SK-N-SH (cell line): Measurements from ENCODE around the gene FBXO21. TPM values are rescaled to one million over a fixed set of nuclear protein-coding genes. Genes with fewer than 3 reads are reported as not detected.

ENCODE experiments used
- CTCF ChIA-PET: fragments of 300-600, 350-600 bp; formaldehyde crosslinking; extraction: SDS; loops from one replicate; lab custom pipeline; 2021; lab: Yijun Ruan, JAX
- POLR2A ChIA-PET: fragments of 350-600 bp; sonication (Branson Sonifier 250); formaldehyde crosslinking; extraction: SDS; loops from one replicate; lab custom pipeline; 2020; ENCODE audit warnings: antibody characterized with exemption, inconsistent platforms; lab: Yijun Ruan, JAX
- DNase-seq: peaks from one replicate; pipeline ENCODE4 v3.0.0; 2012
- H2AFZ ChIP-seq: fragments of 200-600 bp; sonication (generic); 2 replicates; pipeline ENCODE4 v1.8.1; 2016; ENCODE audit warnings: antibody characterized with exemption, mild to moderate bottlenecking, low read depth
- H3F3A ChIP-seq: fragments of 200-600 bp; sonication (generic); replicated peaks from 2 replicates; pipeline ENCODE3; 2016; ENCODE audit warnings: antibody characterized with exemption, mild to moderate bottlenecking; ENCODE audit not compliant: insufficient read depth
- H3K27ac ChIP-seq, 2 experiments: fragments of 200-500 bp in 1 of 2; fragments of 200-600 bp in 1 of 2; sonication (Bioruptor generic) in 1 of 2; sonication (generic), shearing (Covaris generic) in 1 of 2; 2 replicates each; pipeline versions ENCODE4 v1.5.1 to v1.6.1; 2014 to 2016; ENCODE audit warnings: low read depth in 2 of 2, inconsistent platforms in 1 of 2, low read length in 1 of 2, mild to moderate bottlenecking in 1 of 2, mixed read lengths in 1 of 2
- H3K27me3 ChIP-seq: fragments of 200-600 bp; sonication (generic), shearing (Covaris generic); 2 replicates; pipeline ENCODE4 v1.6.1; 2016; ENCODE audit warnings: mixed run types; ENCODE audit not compliant: insufficient read depth
- H3K36me3 ChIP-seq, 2 experiments: fragments of 200-500 bp in 1 of 2; fragments of 200-600 bp in 1 of 2; sonication (Bioruptor generic) in 1 of 2; sonication (generic) in 1 of 2; replicated peaks in 1 of 2; 2 replicates each; pipeline versions ENCODE3 to v1.5.1; 2014 to 2016; ENCODE audit warnings: low read length in 1 of 2, mild to moderate bottlenecking in 1 of 2; ENCODE audit not compliant: insufficient read depth in 2 of 2, control insufficient read depth in 1 of 2
- H3K4me1 ChIP-seq, 2 experiments: fragments of 200-500 bp in 1 of 2; fragments of 200-600 bp in 1 of 2; sonication (Bioruptor generic) in 1 of 2; sonication (generic), shearing (Covaris generic) in 1 of 2; 2 replicates each; pipeline versions ENCODE4 v1.5.1 to v1.6.1; 2014 to 2016; ENCODE audit warnings: low read depth in 1 of 2, low read length in 1 of 2, mixed run types in 1 of 2; ENCODE audit not compliant: insufficient read depth in 2 of 2, control insufficient read depth in 1 of 2
- H3K4me2 ChIP-seq: fragments of 200-600 bp; sonication (generic), shearing (Covaris generic); 2 replicates; pipeline ENCODE4 v1.6.1; 2017; ENCODE audit warnings: mixed run types
- H3K4me3 ChIP-seq, 2 experiments: fragments of 200-500 bp in 1 of 2; fragments of 200-600 bp in 1 of 2; sonication (Bioruptor generic) in 1 of 2; sonication (generic), shearing (Covaris generic) in 1 of 2; 2 replicates each; pipeline versions ENCODE4 v1.5.1 to v1.8.1; 2014 to 2016; ENCODE audit warnings: low read depth in 2 of 2, inconsistent platforms in 1 of 2, low read length in 1 of 2, mild to moderate bottlenecking in 1 of 2, mixed read lengths in 1 of 2, moderate library complexity in 1 of 2
- H3K79me2 ChIP-seq: fragments of 200-600 bp; sonication (generic); 2 replicates; pipeline ENCODE4 v1.8.1; 2017; ENCODE audit warnings: mild to moderate bottlenecking; ENCODE audit not compliant: insufficient read depth
- H3K9ac ChIP-seq: fragments of 200-600 bp; sonication (generic); 2 replicates; pipeline ENCODE4 v1.6.1; 2017; ENCODE audit warnings: mixed run types
- H3K9me2 ChIP-seq: fragments of 200-600 bp; sonication (generic); 2 replicates; pipeline ENCODE4 v1.6.1; 2017; ENCODE audit warnings: mixed run types
- H3K9me3 ChIP-seq: fragments of 200-600 bp; sonication (generic); 2 replicates; pipeline ENCODE4 v1.6.1; 2017; ENCODE audit warnings: mixed run types, mild to moderate bottlenecking, moderate library complexity
- H4K20me1 ChIP-seq: fragments of 200-600 bp; sonication (generic); 2 replicates; pipeline ENCODE4 v1.6.1; 2017; ENCODE audit warnings: mild to moderate bottlenecking, mixed run types; ENCODE audit not compliant: insufficient read depth
- ELF1 ChIP-seq: IDR thresholded peaks from 2 replicates; pipeline ENCODE4 v1.4.0; 2012
- FOXJ3 ChIP-seq: sonication (generic); formaldehyde crosslinking; IDR thresholded peaks from 2 replicates; pipeline ENCODE4 v1.5.1; 2020; ENCODE audit warnings: mild to moderate bottlenecking, missing genetic modification reagents
- FOXM1 ChIP-seq: IDR thresholded peaks from 2 replicates; pipeline ENCODE4 v1.4.0; 2012; ENCODE audit warnings: low read depth, mild to moderate bottlenecking
- GABPA ChIP-seq: IDR thresholded peaks from 2 replicates; pipeline ENCODE4 v1.4.0; 2012; ENCODE audit warnings: low read depth, mild to moderate bottlenecking
- IRF3 ChIP-seq: fragments of 150-350 bp; IDR thresholded peaks from 2 replicates; pipeline ENCODE4 v1.6.1; 2016; ENCODE audit warnings: mild to moderate bottlenecking, low read depth, low read length
- JUND ChIP-seq: IDR thresholded peaks from 2 replicates; pipeline ENCODE4 v1.4.0; 2012
- NFIC ChIP-seq: IDR thresholded peaks from 2 replicates; pipeline ENCODE4 v1.4.0; 2012; ENCODE audit warnings: borderline replicate concordance
- NRF1 ChIP-seq: IDR thresholded peaks from 2 replicates; pipeline ENCODE4 v1.6.1; 2012; ENCODE audit warnings: low read depth, mild to moderate bottlenecking, low read length
- PBX3 ChIP-seq: IDR thresholded peaks from 2 replicates; pipeline ENCODE4; 2012
- RFX5 ChIP-seq: IDR thresholded peaks from 2 replicates; pipeline ENCODE4 v1.6.1; 2012; ENCODE audit warnings: mild to moderate bottlenecking, improper control_type of control experiment, low read length
- RXRA ChIP-seq: IDR thresholded peaks from 2 replicates; pipeline ENCODE4 v1.4.0; 2012; ENCODE audit warnings: low read depth, mild to moderate bottlenecking, borderline replicate concordance
- SMC3 ChIP-seq: IDR thresholded peaks from 2 replicates; pipeline ENCODE4 v1.6.1; 2012; ENCODE audit warnings: low read depth, low read length, improper control_type of control experiment
- TAF1 ChIP-seq: IDR thresholded peaks from 2 replicates; pipeline ENCODE4 v1.6.1; 2012; ENCODE audit warnings: low read depth, mild to moderate bottlenecking, low read length, moderate library complexity, borderline replicate concordance
- TEAD4 ChIP-seq: IDR thresholded peaks from 2 replicates; pipeline ENCODE4 v1.4.0; 2012; ENCODE audit warnings: mild to moderate bottlenecking, borderline replicate concordance; ENCODE audit not compliant: insufficient read depth
- whole genome bisulfite sequencing: methylation state at CpG from one replicate; pipeline ENCODE4 v1.1.6; 2017; ENCODE audit warnings: low lambda C conversion rate; 5-methylcytosine and 5-hydroxymethylcytosine counted together
- polyA plus RNA-seq, 3 experiments: library from polyadenylated mRNA; depleted of rRNA; stranded (reverse); fragments of >200 nt; gene quantifications; 2 replicates each; pipeline ENCODE4 v1.2.3, GENCODE V29; 2012

The FBXO21 gene
- polyA plus RNA-seq, 1 of the 3 experiments (the other 2 are of a cell fraction), result 44.2 TPM

- Histone ChIP-seq H3K36me3 (no peaks in the 10 kb centered on the region), H3K4me3 (no peak overlapping the region), H3K9me2 (no peaks in the 10 kb centered on the region), H3K27me3 (peaks cover 26% of the 10 kb centered on the region), H3K9ac (no peak overlapping the region), H3K4me2 (no peak overlapping the region), H3K9me3 (no peaks in the 10 kb centered on the region), H4K20me1 (no peaks in the 10 kb centered on the region), H3K27ac (no peak overlapping the region), H3K79me2 (no peaks in the 10 kb centered on the region), H2AFZ (no peak overlapping the region), H3K4me1 (peaks cover 0 to 9% of the 10 kb centered on the region in 2 experiments; a peak in 1 of 4 replicates), H3F3A (no peaks in the 10 kb centered on the region)
- no peak for TF ChIP-seq RXRA
- TF ChIP-seq IRF3, result no peak
- TF ChIP-seq JUND, result no peak
- no peak for TF ChIP-seq ELF1
- no peak for TF ChIP-seq GABPA
- TF ChIP-seq FOXJ3 (CRISPR knock-in tag), result no peak
- TF ChIP-seq FOXM1, result no peak
- no peak for TF ChIP-seq NFIC
- no peak for TF ChIP-seq NRF1
- TF ChIP-seq PBX3, result no peak
- POLR2A ChIA-PET, result no interaction called here
- no peak for DNase-seq
- CTCF ChIA-PET, result interaction anchor here (0.5 to 1.0 kb wide), 2 partner anchors 27 to 42 kb away, joined by 3 read pairs; no protein-coding TSS in a partner anchor
- WGBS, result 89% methylated on average over 3 of the region's 7 CpGs
Observed at GRCh38 chr12:117092886-117093285, 97.4 kb downstream of the FBXO21 start.

GRCh38 chr12:117092511-117092780 lies 97.8 kb downstream of the FBXO21 start:
- Histone ChIP-seq H3K9me3 (no peaks in the 10 kb centered on the region), H3K9ac (no peak overlapping the region), H3K9me2 (no peaks in the 10 kb centered on the region), H2AFZ (no peak overlapping the region), H3F3A (no peaks in the 10 kb centered on the region), H4K20me1 (no peaks in the 10 kb centered on the region), H3K4me1 (peaks cover 0 to 9% of the 10 kb centered on the region in 2 experiments; a peak in 1 of 4 replicates), H3K4me2 (no peak overlapping the region), H3K27me3 (peaks cover 22% of the 10 kb centered on the region), H3K27ac (no peak overlapping the region), H3K36me3 (no peaks in the 10 kb centered on the region), H3K79me2 (no peaks in the 10 kb centered on the region), H3K4me3 (no peak overlapping the region)
- no peak for TF ChIP-seq SMC3
- TF ChIP-seq GABPA, result no peak
- no peak for TF ChIP-seq RFX5
- TF ChIP-seq TEAD4, result no peak
- TF ChIP-seq TAF1, result no peak
- CTCF ChIA-PET, result interaction anchor here (0.5 kb wide), 1 partner anchor 42 kb away, joined by 3 read pairs; no protein-coding TSS in a partner anchor
- DNase-seq, result no peak
- POLR2A ChIA-PET, result no interaction called here
- WGBS, result no CpG with 5 or more reads among the region's 2 CpGs

Other genes with a start within 250 kb of the FBXO21 start
- gene TESC, start 91.1 kb downstream of the FBXO21 start, polyA plus RNA-seq (2012; rRNA removed), result 0.19 and 0.39 TPM in 2 replicates
- gene NOS1, start 171.2 kb upstream of the FBXO21 start, polyA plus RNA-seq (2012; rRNA removed), result 0.02 TPM in 2 replicates